GM19324 (cell line): ENCODE measurements around the gene CELSR3.

ENCODE experiments used
- ATAC-seq: cut with Tn5 transposase; IDR thresholded peaks from one replicate; pipeline ENCODE4 v1.9.1; 2021; ENCODE audit warnings: mild to moderate bottlenecking, moderate library complexity; ENCODE audit not compliant: unreplicated experiment, low FRiP score

CELSR3 gene

DNA sequence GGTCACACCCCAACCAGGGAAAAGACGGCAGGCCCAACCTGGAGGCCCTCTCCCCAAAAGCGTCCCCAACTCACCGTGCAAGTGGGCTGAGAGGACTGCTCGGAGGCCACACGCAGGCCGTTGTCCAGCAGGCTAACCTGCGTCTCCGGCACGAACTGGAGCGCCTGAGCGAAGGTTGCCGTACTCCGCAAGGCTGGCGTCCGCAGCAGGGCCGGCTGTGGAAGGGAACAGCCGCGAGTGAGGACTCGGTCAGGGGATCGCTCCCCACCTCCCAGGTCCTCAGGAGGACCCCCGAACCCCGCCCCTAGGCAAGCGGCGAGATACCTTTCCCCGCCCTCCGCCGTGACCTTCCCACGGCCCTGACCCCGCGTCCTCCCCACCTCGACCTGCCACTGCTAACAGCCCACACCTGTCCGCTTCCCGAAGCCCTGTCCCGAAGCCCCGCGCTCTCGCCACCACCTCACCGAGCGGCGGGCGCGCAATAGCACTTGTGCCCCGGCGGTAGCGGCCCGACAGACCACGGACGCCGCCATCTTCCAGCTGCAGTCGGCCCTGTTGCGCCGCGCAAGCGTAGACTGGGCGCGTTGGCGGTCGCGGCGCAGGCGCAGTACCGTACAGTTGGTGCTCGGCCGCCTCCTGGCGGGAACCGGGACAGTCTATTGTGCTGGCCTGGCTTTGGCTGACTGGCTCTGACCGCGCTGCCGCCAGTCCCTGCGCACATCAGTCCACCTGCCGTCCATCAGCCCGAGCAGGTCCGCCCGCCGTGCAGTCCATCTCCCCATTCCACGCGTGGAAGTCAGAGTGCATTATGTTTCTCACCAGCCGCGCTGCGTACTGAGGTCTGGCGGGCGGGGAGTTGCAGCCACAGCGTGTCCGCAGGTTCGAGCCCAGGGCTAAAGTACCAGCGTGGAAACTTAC lies 53.3 kb downstream of the CELSR3 start, which contains the start of gene UQCRC1:
UQCRC1 (minus strand) TSS at position 559 of the 918 bp plus-strand sequence; CDS start at position 533, 26 bp downstream.
- ATAC-seq, result peak; percentile 96

- ATAC-seq, result no peak
Measured at GRCh38 chr3:48607519-48607918, 55.2 kb downstream of the CELSR3 start.

DNA sequence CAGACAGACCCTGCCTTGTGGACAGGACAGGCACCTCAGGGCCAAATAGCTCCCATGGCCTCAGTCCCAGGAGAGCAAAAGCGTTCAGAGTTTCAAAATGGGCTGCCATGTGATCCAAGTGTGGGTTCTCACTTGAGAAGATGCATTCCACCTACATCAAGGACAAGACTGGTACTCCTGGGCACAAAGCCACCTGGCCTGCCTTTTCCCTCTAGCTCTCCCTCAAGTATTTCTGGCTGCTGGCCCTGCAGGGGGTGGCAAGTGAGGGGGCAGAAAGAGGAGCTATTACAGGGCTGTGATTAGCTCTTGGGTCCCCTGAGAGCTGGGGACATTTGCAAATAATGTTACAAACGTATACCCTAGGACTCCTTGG lies 61.1 kb downstream of the CELSR3 start:
- ATAC-seq, result no peak

DNA sequence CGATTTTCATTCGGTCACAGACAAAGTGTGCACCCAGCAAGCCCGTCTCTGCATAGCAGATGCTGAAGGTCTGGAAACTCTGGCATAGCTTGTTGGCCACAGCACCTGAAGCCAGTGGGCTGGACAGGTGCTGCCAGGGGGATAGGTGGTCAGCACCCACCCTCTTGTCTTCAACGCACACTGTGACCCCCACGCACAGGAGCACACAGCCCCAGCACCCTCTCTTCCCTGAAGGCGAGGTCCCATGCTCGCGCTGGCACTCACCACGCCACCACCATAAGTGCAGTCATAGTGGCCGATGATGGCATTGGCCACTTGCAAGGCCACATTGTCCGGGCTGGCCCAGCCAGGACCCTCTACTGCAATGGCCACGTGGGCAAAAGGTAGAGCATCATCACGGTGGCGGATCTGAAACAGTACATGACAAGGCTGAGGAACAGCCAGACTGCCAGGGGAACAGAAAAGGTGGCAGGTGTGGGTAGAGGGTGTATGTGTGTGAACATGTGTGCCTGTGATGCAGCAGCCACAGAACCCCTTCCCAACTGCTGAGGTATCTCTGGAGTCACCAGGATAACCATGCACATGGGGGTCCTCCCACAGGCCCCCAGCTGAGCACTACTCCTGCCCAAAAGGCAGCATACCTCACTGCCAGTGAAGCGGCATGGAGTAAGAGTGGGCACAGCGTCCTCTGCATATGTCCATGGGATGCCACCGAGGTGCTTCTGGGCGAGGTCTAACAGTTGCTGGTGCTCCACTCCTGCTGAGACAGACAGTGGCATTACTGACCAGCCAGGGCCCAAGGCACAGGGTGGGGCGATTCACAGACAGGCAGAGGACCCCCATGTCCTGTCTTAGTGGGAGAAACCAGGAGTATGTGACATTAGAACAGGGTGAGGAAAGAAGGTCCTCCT lies 61.7 kb downstream of the CELSR3 start:
- ATAC-seq, result no peak

- no peak for ATAC-seq
Measured at GRCh38 chr3:48599509-48600285, 63.0 kb downstream of the CELSR3 start.

DNA sequence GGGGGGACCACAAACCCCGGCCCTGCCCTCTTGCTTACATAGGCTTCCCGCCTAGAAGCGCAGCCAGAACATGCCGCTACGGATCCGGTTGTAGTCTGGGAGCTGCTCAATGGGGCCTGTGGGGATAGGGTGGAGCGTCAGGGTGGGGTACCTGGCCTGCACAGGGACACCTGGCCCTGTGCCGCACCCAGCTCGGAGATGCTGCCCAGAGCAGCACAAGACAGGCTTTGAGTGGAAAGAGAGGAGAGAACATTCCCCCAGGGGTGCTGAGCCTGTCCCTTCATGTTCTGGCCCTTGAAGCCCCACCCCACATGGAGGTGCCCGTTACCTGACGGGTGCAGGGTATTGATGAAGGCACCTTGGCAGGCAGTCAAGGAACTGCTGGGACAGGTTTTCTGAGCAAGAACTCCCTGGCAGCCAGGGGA lies 63.6 kb downstream of the CELSR3 start:
- ATAC-seq, result no peak

GRCh38 chr3:48598323-48599076 lies 64.2 kb downstream of the CELSR3 start:
- ATAC-seq, result no peak

DNA sequence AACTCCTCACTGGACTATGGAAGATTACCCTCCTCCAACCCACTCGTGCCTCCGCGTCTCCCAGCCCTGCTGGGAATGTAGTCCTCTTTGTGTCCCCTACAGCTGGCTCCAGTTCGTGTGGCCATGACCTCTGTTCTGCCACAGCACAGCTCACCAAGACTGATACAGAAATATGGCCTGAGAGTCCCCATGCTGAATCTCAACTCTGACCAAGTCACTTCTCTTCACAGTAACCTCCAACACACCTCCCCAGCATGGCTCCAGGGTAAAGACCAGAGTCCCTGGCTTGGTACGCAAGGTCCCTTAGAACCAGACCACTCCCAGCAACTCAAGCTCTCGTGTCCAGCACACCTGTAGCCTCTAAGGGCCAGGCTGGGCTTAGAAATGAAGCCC lies 65.3 kb downstream of the CELSR3 start:
- no peak for ATAC-seq

- no peak for ATAC-seq
Measured at GRCh38 chr3:48596676-48597407, 65.8 kb downstream of the CELSR3 start.

- ATAC-seq, result no peak
Measured at GRCh38 chr3:48596157-48596556, 66.5 kb downstream of the CELSR3 start.

- ATAC-seq, result no peak
Measured at GRCh38 chr3:48595526-48596121, 67.1 kb downstream of the CELSR3 start.

- no peak for ATAC-seq
Measured at GRCh38 chr3:48595075-48595525, 67.6 kb downstream of the CELSR3 start, which contains the start of gene COL7A1. Gene COL7A1, minus strand, starts transcription at chr3:48595329. Its CDS starts 170 bp downstream, at chr3:48595159.

DNA sequence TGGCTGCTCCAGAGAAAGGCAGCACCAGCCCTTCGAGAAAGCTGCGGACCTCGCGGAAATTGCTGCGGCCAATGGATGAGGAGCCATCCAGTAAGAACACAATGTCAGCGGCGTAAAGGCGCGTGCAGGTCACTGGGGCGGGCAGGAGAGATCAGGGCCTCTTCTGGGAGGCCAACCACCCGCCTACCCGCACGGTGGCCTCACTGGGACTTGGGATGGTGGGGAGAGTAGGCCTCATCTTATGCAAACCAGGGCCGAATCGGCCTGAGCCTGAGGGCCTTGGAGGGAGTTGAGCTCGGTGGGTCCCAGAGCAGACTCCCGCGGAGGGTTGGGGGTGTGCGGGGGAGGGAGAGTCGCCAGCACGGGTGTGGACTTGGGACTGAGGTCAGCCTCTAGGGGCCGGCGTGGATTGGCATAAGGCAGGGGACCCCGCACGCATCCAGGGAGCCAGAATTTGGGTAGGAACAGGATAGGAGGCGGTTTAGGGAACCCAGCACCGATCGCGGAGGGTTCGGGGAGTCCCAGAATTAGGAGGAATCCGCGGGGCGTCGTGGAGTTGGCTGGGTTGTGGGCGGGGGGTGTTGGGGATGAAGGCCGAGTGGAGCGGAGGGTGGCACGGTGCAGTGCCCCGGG lies 68.2 kb downstream of the CELSR3 start:
- ATAC-seq, result no peak

GRCh38 chr3:48593337-48593736 lies 69.3 kb downstream of the CELSR3 start:
- ATAC-seq, result no peak

DNA sequence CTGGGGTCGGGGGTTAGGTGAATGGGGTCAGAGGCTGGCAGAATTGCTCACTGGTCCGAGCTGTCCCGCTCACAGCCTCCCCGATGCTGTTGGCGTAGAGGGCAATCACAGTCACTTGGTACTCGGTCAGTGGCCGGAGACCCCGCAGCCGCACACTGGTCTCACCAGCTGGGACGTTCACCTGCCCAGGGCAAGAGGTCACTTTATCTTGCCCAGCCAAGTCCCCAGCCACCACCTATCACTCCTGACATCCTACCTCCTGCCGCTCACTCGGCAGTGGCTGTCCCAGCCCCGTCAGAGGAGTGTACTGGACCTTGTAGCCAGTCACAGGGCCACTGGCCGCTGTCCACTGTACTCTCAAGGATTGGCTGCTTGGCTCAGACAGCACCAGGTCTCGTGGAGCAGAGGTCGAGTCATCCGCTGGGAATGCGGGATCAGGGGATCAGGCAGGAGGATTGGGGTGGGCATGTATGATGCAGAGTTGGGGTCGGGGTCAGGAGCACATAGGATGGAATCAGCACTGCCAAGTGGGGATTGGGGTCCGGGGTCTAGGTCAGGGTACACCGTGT lies 70.1 kb downstream of the CELSR3 start:
- ATAC-seq, result no peak

- no peak for ATAC-seq
Measured at GRCh38 chr3:48591886-48592518, 70.7 kb downstream of the CELSR3 start.

DNA sequence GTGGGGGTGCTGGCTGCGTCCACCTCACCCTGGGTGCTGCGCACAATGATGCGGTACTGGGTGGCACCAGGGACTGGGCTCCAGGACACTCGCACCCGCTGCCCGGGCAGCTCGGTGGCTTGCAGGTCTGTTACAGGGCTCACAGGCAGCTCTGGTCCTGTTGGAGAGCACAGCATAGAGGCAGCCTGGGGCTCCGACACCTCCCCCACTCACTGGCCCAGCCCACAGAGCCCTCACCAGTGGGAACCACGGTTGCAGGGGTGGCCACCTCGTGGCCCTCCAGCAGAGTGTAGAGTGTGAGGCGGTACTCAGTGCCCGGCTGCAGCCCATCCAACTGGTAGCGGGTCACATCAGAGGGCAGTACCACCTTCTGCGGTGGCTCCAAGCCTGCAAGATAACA lies 71.2 kb downstream of the CELSR3 start:
- ATAC-seq, result no peak
